NCI-H2107 (cell line): ENCODE measurements around the gene ANKS4B.
"Not testable (repeated sequence)": the region's sequence is repeated elsewhere in the genome, so short reads cannot be mapped to it uniquely, and the experiment has no call there.

Experiments used
- DNase-seq: peaks from one replicate; lab custom pipeline; 2025; lab: John Stamatoyannopoulos, UW

Gene ANKS4B, protein sequence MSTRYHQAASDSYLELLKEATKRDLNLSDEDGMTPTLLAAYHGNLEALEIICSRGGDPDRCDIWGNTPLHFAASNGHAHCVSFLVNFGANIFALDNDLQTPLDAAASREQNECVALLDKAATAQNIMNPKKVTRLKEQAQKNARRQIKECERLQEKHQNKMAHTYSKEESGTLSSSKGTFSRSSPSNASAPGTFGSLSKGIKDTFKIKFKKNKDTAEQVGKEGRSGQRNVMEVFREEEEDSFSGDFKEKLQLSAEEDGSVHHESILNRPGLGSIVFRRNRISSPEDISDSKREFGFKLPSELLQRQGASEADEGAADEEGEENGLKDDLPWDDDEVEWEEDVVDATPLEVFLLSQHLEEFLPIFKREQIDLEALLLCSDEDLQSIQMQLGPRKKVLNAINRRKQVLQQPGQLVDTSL

DNA sequence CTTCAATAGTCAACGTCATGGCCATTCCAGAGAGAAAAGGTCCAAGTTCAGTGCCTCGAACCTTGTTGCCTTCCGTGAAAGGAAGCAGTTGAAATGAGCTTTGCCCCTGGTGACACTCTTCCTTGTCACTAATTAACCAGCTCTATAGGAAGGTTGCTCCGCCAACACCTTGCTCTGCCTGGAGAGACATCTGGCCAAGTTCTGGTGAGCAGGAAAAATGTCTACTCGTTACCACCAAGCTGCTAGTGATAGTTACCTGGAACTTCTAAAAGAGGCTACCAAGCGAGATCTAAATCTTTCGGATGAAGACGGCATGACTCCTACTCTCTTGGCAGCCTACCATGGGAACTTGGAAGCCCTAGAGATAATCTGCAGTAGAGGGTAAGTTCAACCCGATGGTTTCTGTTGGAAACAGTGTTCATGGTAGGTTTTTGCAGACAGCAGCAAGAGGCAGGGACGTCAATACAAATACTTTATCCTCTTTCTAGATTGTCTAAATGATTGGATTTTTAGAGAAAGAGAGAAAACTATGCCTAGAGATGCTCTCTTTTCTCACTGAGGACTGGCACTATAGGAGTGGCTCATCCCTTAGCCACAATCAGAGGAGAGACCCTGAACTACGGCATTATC lies at the start of gene ANKS4B:
Gene ANKS4B (plus strand): TSS at position 179 of the 630 bp plus-strand sequence. CDS start 39 bp downstream, at position 218.
- no peak for DNase-seq

DNA sequence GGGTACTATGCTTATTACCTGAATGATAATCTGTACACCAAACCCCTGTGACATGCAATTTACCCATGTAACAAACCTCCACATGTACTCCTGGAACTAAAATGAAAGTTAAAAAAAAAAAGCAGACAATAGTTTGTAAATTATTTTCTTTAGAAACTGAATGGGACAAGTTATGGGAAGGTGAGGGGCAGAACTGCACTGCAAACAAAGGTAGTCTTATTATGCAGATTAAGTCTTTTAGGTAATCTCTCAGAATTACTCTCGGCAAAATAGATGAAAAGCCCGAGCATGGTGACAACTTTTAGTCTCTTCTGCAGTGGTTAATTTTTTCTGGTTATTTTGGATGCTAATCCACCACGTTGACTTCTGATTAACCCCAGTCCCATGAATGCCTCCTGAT lies 49.5 kb upstream of the ANKS4B start:
- no peak for DNase-seq

DNA sequence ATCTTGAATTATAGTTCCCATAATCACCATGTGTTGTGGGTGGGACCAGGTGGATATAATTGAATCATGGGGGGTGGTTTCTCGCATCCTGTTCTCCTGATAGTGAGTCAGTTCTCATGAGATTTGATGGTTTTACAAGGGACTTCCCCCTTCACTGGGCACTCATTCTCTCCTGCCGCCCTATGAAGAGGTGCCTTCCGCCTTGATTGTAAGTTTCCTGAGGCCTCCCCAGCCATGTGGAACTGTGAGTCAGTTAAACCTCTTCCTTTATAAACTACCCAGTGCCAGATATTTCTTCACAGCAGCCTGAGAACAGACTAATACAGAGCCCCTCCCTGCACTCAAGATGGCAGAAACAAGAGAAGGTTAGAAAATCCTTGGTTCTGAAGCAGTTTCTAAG lies 48.7 kb upstream of the ANKS4B start:
- no peak for DNase-seq

DNA sequence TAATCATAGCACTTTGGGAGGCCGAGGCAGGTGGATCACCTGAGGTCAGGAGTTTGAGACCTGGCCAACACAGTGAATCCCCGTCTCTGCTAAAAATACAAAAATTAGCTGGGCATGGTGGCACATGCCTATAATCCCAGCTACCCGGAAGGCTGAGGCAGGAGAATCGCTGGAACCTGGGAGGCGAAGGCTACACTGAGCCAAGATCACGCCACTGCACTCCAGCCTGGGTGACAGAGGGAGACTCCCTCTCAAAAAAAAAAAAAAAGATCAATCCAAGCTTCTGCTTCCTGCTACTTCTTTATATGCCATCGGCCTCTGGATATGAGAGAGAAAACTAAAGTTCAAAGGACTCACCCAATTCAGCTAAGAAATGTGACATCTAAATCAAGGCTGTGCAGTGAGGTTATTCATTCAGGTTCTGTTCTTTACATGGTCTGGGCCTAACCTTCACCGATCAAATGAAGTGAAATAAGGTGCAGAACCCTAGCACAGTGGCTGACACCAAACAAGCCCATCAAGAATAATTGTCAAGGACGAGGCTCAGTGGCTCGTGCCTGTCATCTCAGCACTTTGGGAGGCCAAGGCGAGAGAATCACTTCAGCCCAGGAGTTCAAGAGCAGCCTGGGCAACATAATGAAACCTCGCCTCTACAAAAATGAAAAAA lies 47.7 kb upstream of the ANKS4B start:
- no peak for DNase-seq

DNA sequence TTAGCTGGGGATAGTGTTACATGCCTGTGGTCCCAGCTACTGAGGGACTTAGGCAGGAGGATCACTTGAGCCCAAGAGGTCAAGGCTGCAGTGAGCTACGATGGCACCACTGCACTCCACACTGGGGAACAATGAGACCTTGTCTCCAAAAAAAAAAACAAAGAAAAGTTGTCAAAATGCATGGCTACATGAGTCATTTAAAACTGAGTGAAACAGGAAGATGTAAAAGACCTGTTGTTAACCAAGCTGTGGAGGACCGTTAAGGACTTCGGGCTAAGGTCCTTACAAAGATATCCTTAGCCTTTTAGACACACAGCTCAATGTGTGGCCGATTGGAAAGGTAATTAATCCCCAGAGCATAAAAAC lies 47.2 kb upstream of the ANKS4B start:
- DNase-seq, result no peak

DNA sequence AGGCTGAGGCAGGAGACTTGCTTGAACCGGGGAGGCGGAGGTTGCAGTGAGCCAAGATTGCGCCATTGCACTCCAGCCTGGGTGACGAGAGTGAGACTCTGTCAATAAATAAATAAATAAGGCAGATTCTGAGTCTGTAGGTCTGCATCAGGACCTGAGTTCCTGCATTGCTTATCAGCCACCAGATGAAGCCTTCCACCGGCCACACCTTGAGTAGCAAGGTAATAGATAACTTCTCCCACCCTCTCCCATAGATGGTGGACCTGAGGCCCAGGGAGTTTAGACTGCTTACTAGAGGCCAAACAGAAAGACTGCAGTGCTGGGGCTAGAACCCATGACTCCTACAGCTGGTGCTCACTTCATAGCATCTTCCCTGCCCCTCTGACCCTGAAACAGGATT lies 44.2 kb upstream of the ANKS4B start:
- DNase-seq, result no peak

DNA sequence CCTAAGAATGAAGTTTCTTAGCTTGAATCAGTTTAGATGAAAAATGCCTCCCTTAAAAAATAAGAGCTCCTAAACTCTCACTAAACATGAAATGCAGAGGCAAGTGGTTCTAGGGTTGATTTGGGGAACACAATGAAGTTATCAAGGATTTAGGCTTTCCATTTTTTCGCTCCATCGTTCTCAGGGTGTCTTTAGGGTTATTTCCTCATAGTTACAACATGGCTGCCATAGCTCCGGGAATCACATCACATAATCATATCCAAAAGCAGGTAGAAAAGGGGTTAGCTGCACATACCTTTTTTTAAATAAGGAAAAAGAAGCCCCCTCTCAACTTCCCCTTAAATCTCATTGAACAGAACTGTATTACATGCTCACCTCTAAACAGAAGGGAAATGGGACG lies 43.5 kb upstream of the ANKS4B start:
- no peak for DNase-seq

DNA sequence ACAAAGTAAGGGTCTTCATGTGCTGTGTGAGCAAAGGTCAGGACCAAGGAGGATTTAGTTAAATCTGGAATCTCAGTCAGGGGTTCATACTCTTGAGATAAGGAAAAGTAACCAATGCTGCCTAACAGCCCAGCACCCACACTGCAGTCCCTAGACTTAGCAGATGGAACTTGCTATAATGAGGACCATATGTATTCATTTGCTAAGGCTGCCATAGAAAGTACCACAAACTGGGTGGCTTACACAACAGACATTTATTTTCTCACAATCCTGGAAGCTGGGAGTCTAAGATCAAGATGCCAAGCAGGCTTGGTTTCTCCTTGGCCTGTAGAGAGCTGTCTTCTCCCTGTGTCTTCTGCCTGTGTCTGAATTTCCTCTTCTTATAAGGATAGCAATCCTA lies 42.9 kb upstream of the ANKS4B start:
- DNase-seq, result no peak

DNA sequence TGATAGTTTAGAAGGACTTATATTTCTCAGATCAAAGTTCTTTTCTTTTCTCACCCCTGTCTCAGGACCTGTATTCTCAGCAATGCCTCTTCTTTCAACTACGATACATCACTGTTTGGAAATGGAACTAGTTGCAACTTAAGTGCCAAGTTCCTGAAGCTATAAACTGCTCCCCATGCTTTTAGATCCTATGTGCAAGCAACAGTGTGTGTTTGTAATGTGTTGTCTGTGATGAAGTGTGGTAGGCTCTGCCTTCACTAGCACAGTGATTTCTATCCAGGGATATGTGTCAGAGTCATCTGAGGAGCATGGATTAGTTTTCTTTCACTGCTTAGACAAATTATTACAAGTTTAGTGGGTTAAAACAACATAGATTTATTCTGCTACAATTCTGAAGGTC lies 40.5 kb upstream of the ANKS4B start:
- DNase-seq, result no peak

DNA sequence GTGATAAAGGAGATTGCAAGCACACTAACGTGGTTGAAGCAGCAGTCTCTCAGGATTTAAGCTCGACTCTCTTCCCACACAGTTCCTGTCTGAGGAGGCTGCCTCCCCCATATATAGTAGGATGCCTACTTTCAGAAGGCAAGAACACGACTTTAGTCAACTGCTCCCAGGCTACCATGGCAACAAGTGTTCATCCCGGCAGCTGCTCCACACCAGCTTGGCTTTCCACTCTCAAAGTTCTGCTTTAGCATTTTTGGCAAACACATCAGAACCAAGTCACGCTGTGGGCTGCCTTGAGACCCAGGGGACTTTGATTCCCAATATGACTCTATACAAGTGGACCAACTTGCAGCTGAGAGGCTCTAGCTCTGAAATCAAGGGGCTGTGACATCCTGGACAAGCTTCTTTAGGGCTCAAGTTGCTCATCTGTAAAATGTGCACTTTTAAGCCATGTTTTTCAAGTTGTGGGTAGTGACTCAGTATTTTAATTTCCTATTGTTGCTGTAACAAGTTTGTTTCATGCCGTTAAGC lies 38.7 kb upstream of the ANKS4B start:
- no peak for DNase-seq

DNA sequence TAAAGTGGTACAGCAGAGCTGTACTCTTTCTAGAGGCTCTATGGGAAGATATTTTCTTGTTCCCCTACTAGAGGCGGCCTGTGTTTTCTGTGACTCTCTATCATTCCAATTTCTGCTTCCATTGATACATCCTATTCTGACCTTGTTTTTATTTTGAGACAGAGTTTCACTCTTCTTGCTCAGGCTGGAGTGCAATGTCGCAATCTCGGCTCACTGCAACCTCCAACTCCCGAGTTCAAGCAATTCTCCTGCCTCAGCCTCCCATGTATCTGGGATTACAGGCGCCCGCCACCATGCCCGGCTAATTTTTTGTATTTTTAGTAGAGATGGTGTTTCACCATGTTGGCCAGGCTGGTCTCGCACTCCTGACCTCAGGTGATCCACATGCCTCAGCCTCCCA lies 38.2 kb upstream of the ANKS4B start:
- DNase-seq, result not testable (repeated sequence)

DNA sequence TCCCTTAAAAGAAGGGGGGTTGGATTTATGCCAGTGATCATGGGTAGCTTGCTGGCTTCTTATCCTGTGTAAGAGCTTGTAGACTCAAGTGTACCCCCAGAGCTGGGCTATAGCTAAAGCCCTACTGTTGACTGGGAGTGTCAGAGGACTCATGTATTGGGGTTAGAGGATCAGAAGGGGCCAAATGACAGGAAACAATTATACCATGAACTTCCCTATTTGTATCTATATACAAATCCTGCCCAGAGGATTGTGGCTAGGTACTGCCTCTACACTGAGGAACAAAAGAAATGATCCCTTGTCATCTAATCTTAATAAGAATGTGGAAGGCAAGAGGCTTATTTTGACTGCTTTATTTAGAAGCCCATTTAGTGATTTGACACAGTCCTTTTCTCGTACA lies 36.4 kb upstream of the ANKS4B start:
- no peak for DNase-seq

DNA sequence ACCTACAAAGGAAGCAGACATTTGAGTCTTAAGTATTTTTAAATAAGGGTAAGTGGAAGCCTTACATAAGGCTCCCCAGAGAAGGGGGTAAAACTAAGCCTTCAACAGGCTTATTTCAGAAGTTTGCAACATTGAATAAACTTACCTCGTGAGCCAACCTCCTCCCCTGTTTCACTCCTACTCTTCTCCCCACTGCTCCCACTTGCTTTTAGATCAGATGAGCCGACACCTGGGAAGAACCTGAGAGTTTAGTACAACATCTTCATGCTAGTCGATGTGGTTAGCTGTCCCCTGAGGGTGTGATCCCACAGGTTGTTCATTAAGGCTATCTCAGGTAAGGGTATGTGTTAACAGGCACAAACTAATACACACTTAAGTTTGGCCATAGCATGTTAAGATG lies 35.9 kb upstream of the ANKS4B start:
- DNase-seq, result no peak

DNA sequence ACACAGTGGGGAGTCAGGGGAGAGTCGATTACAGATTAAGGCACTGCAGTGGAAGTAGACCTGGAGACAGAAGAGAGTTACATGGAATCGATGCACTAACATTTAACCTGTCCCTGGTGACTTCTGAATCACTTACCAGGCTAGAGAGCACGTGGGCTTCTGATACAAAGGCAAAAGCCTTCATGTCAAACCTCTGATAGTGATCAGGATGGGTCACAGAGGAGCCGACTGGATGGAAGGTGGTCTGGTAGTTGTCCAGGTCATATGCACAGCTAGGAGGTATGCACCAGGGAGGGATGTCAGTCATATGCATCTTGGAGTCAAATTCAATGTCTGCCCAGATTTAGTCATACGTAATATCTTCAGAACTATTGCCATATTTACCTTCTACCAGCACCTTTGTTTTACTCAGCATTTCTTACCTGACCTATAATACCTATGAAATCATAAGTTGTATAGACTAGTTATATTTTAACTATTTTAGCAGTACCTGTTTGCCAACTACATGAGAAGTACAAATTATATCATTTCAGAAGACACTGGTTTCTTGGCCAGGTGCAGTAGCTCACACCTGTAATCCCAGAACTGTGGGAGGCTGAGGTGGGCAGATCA lies 33.8 kb upstream of the ANKS4B start:
- DNase-seq, result no peak

DNA sequence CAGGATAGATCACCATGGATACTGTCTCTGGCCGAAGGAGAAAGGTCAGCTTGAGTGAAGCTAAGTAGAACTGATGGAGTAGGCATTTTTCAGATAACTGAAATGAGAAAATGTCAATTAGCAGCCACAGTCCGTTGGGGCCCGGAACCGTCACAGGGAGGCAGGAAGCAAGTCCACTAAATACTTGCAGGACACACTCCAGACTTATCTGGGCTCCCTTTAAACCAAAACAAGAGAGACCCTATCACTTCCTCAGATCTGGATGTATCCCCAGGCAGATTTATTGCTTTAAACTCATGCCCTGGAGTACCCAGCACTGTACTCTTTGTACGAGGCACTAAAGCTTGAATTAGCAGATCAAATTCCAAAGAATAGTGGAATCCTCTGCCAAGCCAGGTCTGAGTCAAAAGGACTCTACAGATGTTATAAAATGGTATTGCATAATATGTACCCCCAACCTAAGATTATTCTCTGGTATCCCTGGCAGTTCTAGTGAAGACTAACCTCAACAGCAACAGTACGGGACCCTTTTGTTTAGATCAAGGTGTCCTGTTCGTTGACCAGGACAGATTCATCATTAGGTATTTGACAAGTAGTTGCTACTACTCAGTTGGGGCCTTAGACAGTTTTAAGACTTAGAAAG lies 30.2 kb upstream of the ANKS4B start:
- no peak for DNase-seq

DNA sequence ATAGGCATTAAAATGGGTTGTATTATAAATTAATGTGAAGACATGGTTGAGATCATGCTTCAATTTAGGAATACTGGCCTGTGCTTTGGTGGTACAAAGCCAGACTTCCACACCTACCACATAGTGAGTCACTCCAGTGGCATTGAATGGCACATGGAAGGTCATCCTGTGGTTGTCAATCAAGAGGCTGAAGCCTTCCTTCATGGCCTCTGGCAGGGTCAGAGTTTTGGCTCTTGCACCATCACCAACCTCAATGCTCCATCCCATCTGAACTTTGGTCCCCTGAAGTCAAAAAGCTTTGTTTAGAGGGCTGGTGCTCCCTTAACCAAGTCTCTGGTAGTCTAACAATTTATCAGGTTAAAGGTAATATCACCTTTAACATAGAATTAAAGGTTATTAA lies 28.2 kb upstream of the ANKS4B start:
- DNase-seq, result no peak

DNA sequence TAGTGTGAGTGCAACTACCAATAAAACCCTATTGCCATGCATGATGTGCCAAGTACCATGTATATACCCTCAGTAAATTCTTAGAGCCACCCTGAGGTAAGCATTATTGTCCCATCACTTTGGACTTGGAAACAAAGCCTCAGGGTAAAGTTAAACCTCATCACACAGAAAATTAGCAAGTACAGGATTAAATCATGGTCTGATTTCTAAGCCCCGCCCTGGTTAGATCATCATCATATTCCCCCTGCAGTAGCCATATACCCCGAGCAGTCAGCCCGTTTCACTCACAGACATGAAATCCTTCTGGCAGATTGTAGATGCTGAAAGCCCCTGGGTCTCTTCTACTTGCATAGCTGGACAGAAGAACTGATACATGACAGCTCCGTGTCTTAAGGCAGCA lies 26.9 kb upstream of the ANKS4B start:
- no peak for DNase-seq

DNA sequence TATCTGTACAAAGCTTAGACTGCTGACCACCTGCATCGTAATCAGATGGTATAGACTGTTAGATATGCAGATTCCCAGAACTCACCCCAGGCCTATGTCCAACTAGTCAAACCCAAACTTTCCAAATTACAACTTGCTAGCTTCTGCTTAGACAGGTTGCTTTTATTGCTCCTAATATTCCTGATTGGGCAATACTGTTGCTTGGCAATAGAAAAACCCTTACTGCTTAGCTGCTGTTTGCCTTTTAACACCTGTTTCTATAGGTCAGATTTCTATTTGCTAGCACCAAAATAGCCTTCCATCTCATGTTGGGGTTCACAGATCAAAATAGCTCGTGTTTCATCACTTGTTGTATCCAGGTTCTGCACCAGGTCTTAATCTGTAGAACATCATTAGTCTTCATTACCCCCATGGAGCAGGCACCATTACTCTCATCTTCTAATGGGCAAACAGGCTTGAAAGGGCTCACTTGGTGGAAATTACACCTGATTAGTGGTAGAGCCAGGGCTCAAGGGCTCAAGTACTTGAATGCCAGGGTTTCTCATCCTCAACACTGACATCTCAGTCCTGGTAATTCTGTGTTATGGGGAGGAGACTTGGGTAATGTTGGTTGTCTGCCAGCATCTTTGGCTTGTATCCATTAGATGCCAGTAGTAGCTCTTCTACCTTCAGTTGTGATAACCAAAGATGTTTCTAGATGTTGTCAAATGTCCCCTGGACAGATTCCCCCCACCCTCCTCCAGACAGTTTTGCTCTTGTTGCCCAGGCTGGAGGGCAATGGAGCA lies 24.9 kb upstream of the ANKS4B start:
- no peak for DNase-seq

DNA sequence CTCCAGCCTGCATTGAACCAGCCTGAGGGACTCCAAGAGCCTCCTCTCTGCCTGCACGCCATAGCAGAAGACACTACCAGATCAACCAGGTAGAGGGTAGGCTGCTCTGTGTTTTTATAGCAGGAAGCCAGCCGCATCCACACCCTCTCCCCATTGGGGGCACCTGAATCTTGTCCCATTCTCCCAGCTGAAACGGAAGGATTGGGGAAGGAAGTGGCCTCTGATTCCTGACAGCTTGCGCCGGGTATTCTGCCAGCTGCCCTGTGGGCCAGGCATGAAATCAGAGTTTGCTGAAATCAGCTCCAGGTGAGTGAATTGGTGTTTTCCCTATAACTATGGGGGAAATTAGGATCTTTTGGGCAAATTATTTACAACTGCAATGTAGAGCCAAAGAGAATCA lies 22.0 kb upstream of the ANKS4B start, which contains the start of gene ZP2:
Gene ZP2 (minus strand): TSS at position 89 of the 400 bp plus-strand sequence. CDS start 27 bp downstream, at position 62.
- DNase-seq, result no peak

DNA sequence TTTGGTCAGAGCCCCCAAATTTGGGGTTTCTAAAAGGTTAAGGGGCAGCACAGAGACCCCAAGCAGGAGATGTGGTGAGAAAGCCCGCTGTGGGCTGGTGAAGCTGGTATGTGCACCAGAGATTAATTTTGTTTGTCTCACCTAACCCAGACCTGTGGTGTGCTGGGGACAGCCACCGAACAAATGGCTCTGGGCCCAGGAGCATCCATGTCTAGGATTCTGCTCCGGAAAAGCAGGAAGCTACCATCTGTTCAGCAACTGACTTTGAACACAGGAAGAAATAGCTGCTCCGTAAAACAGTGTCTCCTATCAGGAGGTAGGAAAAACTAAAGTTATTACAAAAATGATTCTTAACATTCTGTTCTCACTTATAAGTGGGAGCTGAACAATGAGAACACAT lies 19.4 kb upstream of the ANKS4B start:
- no peak for DNase-seq

DNA sequence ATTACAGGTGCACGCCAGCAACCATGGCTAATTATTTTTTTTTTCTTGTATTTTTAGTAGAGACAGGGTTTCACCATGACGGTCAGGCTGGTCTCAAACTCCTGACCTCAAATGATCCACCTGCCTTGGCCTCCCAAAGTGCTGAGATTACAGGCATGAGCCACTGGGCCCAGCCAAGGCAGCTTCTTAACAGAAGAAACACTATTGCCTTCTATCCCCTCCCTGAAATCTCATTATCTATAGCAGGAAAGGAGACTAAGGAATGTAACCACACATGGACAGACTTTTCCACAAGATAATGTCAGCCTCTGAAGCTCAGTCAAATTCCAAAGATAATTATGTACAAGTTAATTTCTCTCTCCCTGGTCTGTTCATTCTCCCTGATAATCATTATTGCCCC lies 16.4 kb upstream of the ANKS4B start:
- DNase-seq, result no peak
